HEK293T (cell line): ENCODE measurements around the gene IGSF21.

Experiments used
- CTCF ChIA-PET: fragments of 350-600 bp; formaldehyde crosslinking; extraction: SDS; loops from one replicate; lab custom pipeline; 2021; ENCODE audit warnings: antibody characterized with exemption, inconsistent platforms; lab: Yijun Ruan, JAX
- POLR2A ChIA-PET: fragments of 350-600 bp; formaldehyde crosslinking; extraction: SDS; loops from one replicate; lab custom pipeline; 2020; ENCODE audit warnings: antibody characterized with exemption, inconsistent platforms; lab: Yijun Ruan, JAX
- DNase-seq: peaks from one replicate; pipeline ENCODE4 v3.0.0; 2012; ENCODE audit warnings: mixed read lengths; ENCODE audit errors: extremely low spot score
- ARNT ChIP-seq: fragments of 450-650 bp; IDR thresholded peaks from 2 replicates; pipeline ENCODE4 v1.6.1; 2017; ENCODE audit warnings: mild to moderate bottlenecking
- BHLHE40 ChIP-seq: fragments of 450-650 bp; IDR thresholded peaks from 2 replicates; pipeline ENCODE4 v1.6.1; 2016; ENCODE audit warnings: mild to moderate bottlenecking, moderate library complexity, borderline replicate concordance
- CTBP1 ChIP-seq: fragments of 450-650 bp; IDR thresholded peaks from 2 replicates; pipeline ENCODE4 v1.6.1; 2016; ENCODE audit warnings: borderline replicate concordance
- ELF4 ChIP-seq: fragments of 450-650 bp; IDR thresholded peaks from 2 replicates; pipeline ENCODE4 v1.6.1; 2017; ENCODE audit warnings: antibody characterized with exemption
- FOXA1 ChIP-seq: fragments of 450-650 bp; IDR thresholded peaks from 2 replicates; pipeline ENCODE4 v1.6.1; 2016; ENCODE audit warnings: mild to moderate bottlenecking
- FOXK2 ChIP-seq: fragments of 450-650 bp; IDR thresholded peaks from 2 replicates; pipeline ENCODE4 v1.6.1; 2016; ENCODE audit warnings: mild to moderate bottlenecking
- FOXM1 ChIP-seq: fragments of 450-650 bp; IDR thresholded peaks from 2 replicates; pipeline ENCODE4 v1.6.1; 2017; ENCODE audit warnings: mild to moderate bottlenecking, borderline replicate concordance
- HDGF ChIP-seq: fragments of 450-650 bp; IDR thresholded peaks from 2 replicates; pipeline ENCODE4 v1.6.1; 2017; ENCODE audit warnings: antibody characterized with exemption, borderline replicate concordance
- L3MBTL2 ChIP-seq: fragments of 450-650 bp; conservative IDR thresholded peaks from 2 replicates; pipeline ENCODE4 v1.6.1; 2016; ENCODE audit warnings: mild to moderate bottlenecking
- LEF1 ChIP-seq: fragments of 450-650 bp; IDR thresholded peaks from 2 replicates; pipeline ENCODE4 v1.6.1; 2017; ENCODE audit warnings: mild to moderate bottlenecking, borderline replicate concordance
- NFRKB ChIP-seq: fragments of 450-650 bp; IDR thresholded peaks from 2 replicates; pipeline ENCODE4 v1.6.1; 2016; ENCODE audit warnings: mild to moderate bottlenecking, moderate library complexity
- SP1 ChIP-seq: fragments of 450-650 bp; IDR thresholded peaks from 2 replicates; pipeline ENCODE4 v1.6.1; 2017
- SUZ12 ChIP-seq: fragments of 450-650 bp; IDR thresholded peaks from 2 replicates; pipeline ENCODE4 v1.6.1; 2016; ENCODE audit warnings: mild to moderate bottlenecking
- TARDBP ChIP-seq: fragments of 450-650 bp; IDR thresholded peaks from 2 replicates; pipeline ENCODE4 v1.6.1; 2016
- ZNF384 ChIP-seq: fragments of 450-650 bp; IDR thresholded peaks from 2 replicates; pipeline ENCODE4 v1.6.1; 2016
- TF ChIP-seq, protein P1 (sequence below): fragments of 450-650 bp; IDR thresholded peaks from 2 replicates; pipeline ENCODE4 v1.6.1; 2016

IGSF21 gene

GRCh38 chr1:18304151-18304869, 196.7 kb downstream of the IGSF21 start:
- TF ChIP-seq ELF4 (no peak), NFRKB (no peak), FOXK2 (no peak), HDGF (no peak), BHLHE40 (no peak), LEF1 (no peak), SUZ12 (no peak), ARNT (no peak), L3MBTL2 (no peak), SP1 (no peak), ZNF384 (no peak), FOXA1 (no peak), FOXM1 (no peak)
- ChIA-PET POLR2A (no interaction called here), CTCF (no interaction called here)
- no peak for DNase-seq

- TF ChIP-seq FOXA1 (no peak), ELF4 (no peak), FOXK2 (no peak), FOXM1 (no peak), HDGF (no peak), SUZ12 (no peak), ZNF384 (no peak), LEF1 (no peak)
- DNase-seq: no peak
- CTCF ChIA-PET: no interaction called here
- POLR2A ChIA-PET: no interaction called here
These were observed 197.7 kb downstream of the IGSF21 start for GRCh38 chr1:18305182-18305795.

DNA sequence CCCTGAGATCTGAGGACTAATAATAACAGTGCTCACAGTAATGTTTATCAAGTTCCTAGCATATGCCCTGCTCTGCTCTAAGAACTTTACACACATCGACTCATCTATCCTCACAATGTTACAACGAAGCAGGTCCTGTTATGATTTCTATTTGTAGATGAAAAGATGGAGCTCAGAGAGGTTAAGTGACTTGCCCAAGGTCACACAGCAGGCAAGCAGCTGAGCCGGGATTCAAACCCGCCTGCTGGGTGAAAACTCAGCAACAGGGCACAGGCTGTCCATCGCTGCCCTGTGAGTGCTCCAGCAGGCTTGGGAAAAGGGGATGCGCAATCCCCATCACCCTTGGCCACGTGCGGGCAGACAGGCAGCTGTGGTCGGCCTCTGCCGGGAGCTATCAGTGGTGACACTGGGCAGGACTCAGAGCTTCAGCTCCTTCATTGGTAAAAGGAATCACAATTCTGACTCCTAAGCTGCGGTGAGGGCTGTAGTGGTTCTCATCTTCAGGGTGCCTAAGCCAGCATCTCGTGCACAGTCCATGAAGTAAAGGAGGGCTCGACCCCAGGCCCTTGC, 199.8 kb downstream of the IGSF21 start:
- POLR2A ChIA-PET: no interaction called here
- TF ChIP-seq CTBP1 (no peak), NFRKB (no peak), SP1 (no peak), FOXA1 (no peak), FOXM1 (no peak), ZNF384 (no peak), LEF1 (no peak), FOXK2 (no peak), ELF4 (no peak), L3MBTL2 (no peak), HDGF (no peak), ARNT (no peak), SUZ12 (no peak), TARDBP (no peak), BHLHE40 (no peak)
- TF ChIP-seq, protein P1, sequence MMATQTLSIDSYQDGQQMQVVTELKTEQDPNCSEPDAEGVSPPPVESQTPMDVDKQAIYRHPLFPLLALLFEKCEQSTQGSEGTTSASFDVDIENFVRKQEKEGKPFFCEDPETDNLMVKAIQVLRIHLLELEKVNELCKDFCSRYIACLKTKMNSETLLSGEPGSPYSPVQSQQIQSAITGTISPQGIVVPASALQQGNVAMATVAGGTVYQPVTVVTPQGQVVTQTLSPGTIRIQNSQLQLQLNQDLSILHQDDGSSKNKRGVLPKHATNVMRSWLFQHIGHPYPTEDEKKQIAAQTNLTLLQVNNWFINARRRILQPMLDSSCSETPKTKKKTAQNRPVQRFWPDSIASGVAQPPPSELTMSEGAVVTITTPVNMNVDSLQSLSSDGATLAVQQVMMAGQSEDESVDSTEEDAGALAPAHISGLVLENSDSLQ: no peak
- no peak for DNase-seq
- CTCF ChIA-PET: no interaction called here

GRCh38 chr1:18309552-18310155, 202.1 kb downstream of the IGSF21 start:
- POLR2A ChIA-PET: no interaction called here
- no peak for DNase-seq
- CTCF ChIA-PET: interaction anchor here (1.1 kb wide), 1 partner anchor 11 kb away, joined by 3 read pairs; no protein-coding TSS in a partner anchor
- TF ChIP-seq SP1 (no peak), FOXK2 (no peak), NFRKB (no peak), TARDBP (no peak), LEF1 (no peak), SUZ12 (no peak), ARNT (no peak), ZNF384 (no peak), FOXM1 (no peak), L3MBTL2 (no peak), ELF4 (no peak), FOXA1 (no peak), CTBP1 (no peak)
- TF ChIP-seq, protein P1: no peak

GRCh38 chr1:18312961-18313360, 205.4 kb downstream of the IGSF21 start:
- POLR2A ChIA-PET: no interaction called here
- CTCF ChIA-PET: no interaction called here
- DNase-seq: no peak
- TF ChIP-seq FOXM1 (no peak), TARDBP (no peak), BHLHE40 (no peak), LEF1 (no peak), FOXK2 (no peak), SP1 (no peak), ARNT (no peak)

DNA sequence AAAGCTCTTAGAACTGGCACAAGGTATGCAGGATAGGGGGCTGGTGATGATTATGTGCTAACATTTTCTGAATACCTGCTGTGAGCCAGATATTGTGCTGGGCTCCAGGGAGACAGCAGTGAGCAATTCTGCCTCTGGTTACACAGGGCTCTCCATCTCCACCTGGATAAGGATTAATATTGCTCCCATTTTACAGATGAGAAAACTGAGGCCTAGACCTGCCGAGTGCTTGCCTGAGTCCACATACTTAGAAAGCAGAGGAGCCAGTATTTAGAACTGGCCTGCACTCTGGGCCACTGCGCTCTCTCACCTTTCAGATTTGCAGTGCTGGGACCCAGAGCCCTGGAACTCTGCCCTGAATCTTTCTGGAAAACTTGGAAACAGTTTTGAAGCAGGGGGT, 205.9 kb downstream of the IGSF21 start:
- DNase-seq: no peak
- ChIA-PET CTCF (interaction anchor here (0.9 kb wide), 1 partner anchor 204 kb away, joined by 3 read pairs; no protein-coding TSS in a partner anchor), POLR2A (no interaction called here)
- TF ChIP-seq ELF4 (no peak), CTBP1 (no peak), L3MBTL2 (no peak)
